Stimulated activated effector memory CD8-positive, alpha-beta T cell treated with anti-CD3 and anti-CD28 coated beads, Interleukin-12 subunit alpha, Interleukin-12 subunit beta, amount 100 ng/mL, for 72 hours (primary cell): ENCODE data around the gene TRIM17.

Experiments used
- ATAC-seq: fragments of 150-1000 bp; cut with Tn5 transposase; 2 replicates; pipeline ENCODE4 v1.10.0; 2021
- DNase-seq, 2 donors: peaks; one replicate each; pipeline ENCODE4 v3.0.0; 2021 to 2022; ENCODE audit warnings: low spot score in 2 of 2
- H3K27ac Mint-ChIP-seq: one replicate; pipeline ENCODE4 v1.8.0; 2022; ENCODE audit warnings: mild to moderate bottlenecking, mixed read lengths
- H3K36me3 Mint-ChIP-seq: one replicate; pipeline ENCODE4 v1.8.0; 2022; ENCODE audit warnings: mild to moderate bottlenecking, mixed read lengths
- H3K4me1 Mint-ChIP-seq: one replicate; pipeline ENCODE4 v1.8.0; 2022; ENCODE audit warnings: mixed read lengths
- H3K4me3 Mint-ChIP-seq: one replicate; pipeline ENCODE4 v1.8.0; 2022; ENCODE audit warnings: mild to moderate bottlenecking, mixed read lengths
- H3K9me3 Mint-ChIP-seq: one replicate; pipeline ENCODE4 v1.8.0; 2022; ENCODE audit warnings: mixed read lengths

TRIM17 gene

GRCh38 chr1:228416217-228416933 lies at the start of gene TRIM17:
TSS of gene TRIM17 (minus strand) at chr1:228416861. CDS start at chr1:228415072, 1,789 bp downstream.
- Mint-ChIP-seq H3K4me3 (peak within 1 kb of the TSS; percentile 70), H3K9me3 (no peaks in the 10 kb centered on the region), H3K36me3 (no peaks in the 10 kb centered on the region), H3K27ac (peak within 1 kb of the TSS; percentile 37), H3K4me1 (peaks cover 23% of the 10 kb centered on the region)
- peak; percentile 79 for ATAC-seq
- peak; percentile 17 to 66 for DNase-seq

- Mint-ChIP-seq H3K27ac (peak overlapping the region; percentile 40), H3K4me1 (peaks cover 58% of the 10 kb centered on the region), H3K4me3 (peak overlapping the region; percentile 86), H3K36me3 (peaks cover 27% of the 10 kb centered on the region), H3K9me3 (no peaks in the 10 kb centered on the region)
- ATAC-seq (peak; percentile 78), DNase-seq (peak in 1 of 2 donors; percentile 71)
Measured at GRCh38 chr1:228465571-228466146, 49.0 kb upstream of the TRIM17 start.

- H3K27ac Mint-ChIP-seq: peak overlapping the region; percentile 40
- peaks cover 60% of the 10 kb centered on the region for H3K4me1 Mint-ChIP-seq
- peaks cover 33% of the 10 kb centered on the region for H3K36me3 Mint-ChIP-seq
- DNase-seq (no peak), ATAC-seq (no peak)
- no peaks in the 10 kb centered on the region for H3K9me3 Mint-ChIP-seq
- H3K4me3 Mint-ChIP-seq: peak overlapping the region; percentile 86
Measured at GRCh38 chr1:228465141-228465540, 48.5 kb upstream of the TRIM17 start.

GRCh38 chr1:228464487-228464983 lies 47.9 kb upstream of the TRIM17 start:
- DNase-seq (peak; percentile 69 to 91), ATAC-seq (peak; percentile 78)
- Mint-ChIP-seq H3K9me3 (no peaks in the 10 kb centered on the region), H3K27ac (peak overlapping the region; percentile 40), H3K36me3 (peaks cover 33% of the 10 kb centered on the region), H3K4me3 (peak overlapping the region; percentile 86), H3K4me1 (peaks cover 60% of the 10 kb centered on the region)

GRCh38 chr1:228463559-228464455 lies 47.1 kb upstream of the TRIM17 start:
- H3K4me3 Mint-ChIP-seq: peak overlapping the region; percentile 86
- H3K4me1 Mint-ChIP-seq: peaks cover 60% of the 10 kb centered on the region
- no peaks in the 10 kb centered on the region for H3K9me3 Mint-ChIP-seq
- ATAC-seq (peak; percentile 82), DNase-seq (peak; percentile 56 to 91)
- H3K36me3 Mint-ChIP-seq: peaks cover 37% of the 10 kb centered on the region
- H3K27ac Mint-ChIP-seq: peak overlapping the region; percentile 40

- no peak for DNase-seq
- Mint-ChIP-seq H3K27ac (peak overlapping the region; percentile 40), H3K9me3 (no peaks in the 10 kb centered on the region), H3K4me3 (peak overlapping the region; percentile 86), H3K36me3 (peaks cover 44% of the 10 kb centered on the region), H3K4me1 (peaks cover 64% of the 10 kb centered on the region)
- ATAC-seq: no peak
Measured at GRCh38 chr1:228463009-228463558, 46.4 kb upstream of the TRIM17 start.

- DNase-seq (no peak), ATAC-seq (no peak)
- Mint-ChIP-seq H3K27ac (peak overlapping the region; percentile 40), H3K4me1 (peaks cover 67% of the 10 kb centered on the region), H3K36me3 (peaks cover 50% of the 10 kb centered on the region), H3K9me3 (no peaks in the 10 kb centered on the region), H3K4me3 (peak overlapping the region; percentile 86)
Measured at GRCh38 chr1:228462560-228462959, 45.9 kb upstream of the TRIM17 start.

- Mint-ChIP-seq H3K4me3 (peak overlapping the region; percentile 96), H3K36me3 (peaks cover 49% of the 10 kb centered on the region), H3K27ac (no peak overlapping the region), H3K9me3 (no peaks in the 10 kb centered on the region), H3K4me1 (peaks cover 63% of the 10 kb centered on the region)
- DNase-seq: no peak
- no peak for ATAC-seq
Measured at GRCh38 chr1:228460821-228461220, 44.2 kb upstream of the TRIM17 start.

- peaks cover 51% of the 10 kb centered on the region for H3K4me1 Mint-ChIP-seq
- no peaks in the 10 kb centered on the region for H3K9me3 Mint-ChIP-seq
- DNase-seq (peak; percentile 46 to 84), ATAC-seq (no peak)
- peak overlapping the region; percentile 97 for H3K27ac Mint-ChIP-seq
- peaks cover 48% of the 10 kb centered on the region for H3K36me3 Mint-ChIP-seq
- peak overlapping the region; percentile 96 for H3K4me3 Mint-ChIP-seq
Measured at GRCh38 chr1:228459091-228459993, 42.7 kb upstream of the TRIM17 start.

- Mint-ChIP-seq H3K4me3 (peak overlapping the region; percentile 96), H3K27ac (peak overlapping the region; percentile 97), H3K4me1 (peaks cover 51% of the 10 kb centered on the region), H3K9me3 (no peaks in the 10 kb centered on the region), H3K36me3 (peaks cover 39% of the 10 kb centered on the region)
- ATAC-seq: peak; percentile 92
- DNase-seq: peak; percentile 73 to 97
Measured at GRCh38 chr1:228457396-228458176, 40.9 kb upstream of the TRIM17 start.

- peaks cover 51% of the 10 kb centered on the region for H3K4me1 Mint-ChIP-seq
- peak overlapping the region; percentile 96 for H3K4me3 Mint-ChIP-seq
- ATAC-seq (peak; percentile 3), DNase-seq (no peak)
- peaks cover 39% of the 10 kb centered on the region for H3K36me3 Mint-ChIP-seq
- peak overlapping the region; percentile 97 for H3K27ac Mint-ChIP-seq
- H3K9me3 Mint-ChIP-seq: no peaks in the 10 kb centered on the region
Measured at GRCh38 chr1:228457017-228457395, 40.3 kb upstream of the TRIM17 start.

- H3K9me3 Mint-ChIP-seq: no peaks in the 10 kb centered on the region
- DNase-seq (no peak), ATAC-seq (no peak)
- peak overlapping the region; percentile 97 for H3K27ac Mint-ChIP-seq
- H3K4me3 Mint-ChIP-seq: peak overlapping the region; percentile 96
- peaks cover 55% of the 10 kb centered on the region for H3K4me1 Mint-ChIP-seq
- H3K36me3 Mint-ChIP-seq: peaks cover 39% of the 10 kb centered on the region
Measured at GRCh38 chr1:228456252-228457016, 39.8 kb upstream of the TRIM17 start.

GRCh38 chr1:228455715-228456114 lies 39.1 kb upstream of the TRIM17 start:
- ATAC-seq: no peak
- no peak for DNase-seq
- Mint-ChIP-seq H3K27ac (no peak overlapping the region), H3K4me1 (peaks cover 50% of the 10 kb centered on the region), H3K36me3 (peaks cover 35% of the 10 kb centered on the region), H3K9me3 (no peaks in the 10 kb centered on the region), H3K4me3 (peak overlapping the region; percentile 96)
